HS-27A (cell line): ENCODE results near the gene TRPM3.
"Not testable (repeated sequence)": the region's sequence is repeated elsewhere in the genome, so short reads cannot be mapped to it uniquely, and the experiment has no call there.

Source experiments
- DNase-seq: peaks from one replicate; pipeline ENCODE4 v3.0.0-alpha.2; 2012; ENCODE audit warnings: low read depth, missing footprints

Gene TRPM3

DNA sequence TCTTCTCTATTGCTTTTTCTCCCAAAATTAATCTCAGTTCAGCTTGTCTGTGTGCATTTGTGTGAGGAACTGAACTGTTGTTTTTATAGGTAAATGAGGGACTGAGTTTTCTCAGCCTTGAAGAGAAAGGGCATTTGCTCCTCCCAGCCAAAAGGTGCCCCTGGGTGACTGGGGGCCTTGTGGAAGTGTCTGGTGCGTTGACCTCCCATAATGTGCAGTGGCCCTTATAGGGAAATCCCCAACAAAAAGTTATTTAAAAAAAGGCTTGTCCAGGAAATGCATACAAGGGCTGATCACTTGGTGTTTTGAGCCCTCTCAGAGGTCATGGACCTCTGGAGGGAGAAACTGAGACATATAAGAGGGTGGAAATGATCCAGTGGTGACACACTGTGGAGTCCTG lies 467.3 kb downstream of the TRPM3 start:
- no peak for DNase-seq

DNA sequence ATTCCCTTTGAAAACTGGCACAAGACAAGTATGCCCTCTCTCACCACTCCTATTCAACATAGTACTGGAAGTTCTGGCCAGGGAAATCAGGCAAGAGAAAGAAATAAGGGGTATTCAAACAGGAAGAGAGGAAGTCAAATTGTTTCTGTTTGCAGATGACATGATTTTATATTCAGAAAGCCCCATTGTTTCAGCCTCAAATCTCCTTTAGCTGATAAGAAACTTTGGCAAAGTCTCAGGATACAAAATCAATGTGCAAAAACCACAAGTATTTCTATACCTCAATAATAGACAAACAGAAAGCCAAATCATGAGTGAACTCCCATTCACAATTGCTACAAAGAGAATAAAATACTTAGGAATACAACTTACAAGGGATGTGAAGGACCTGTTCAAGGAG lies 476.8 kb downstream of the TRPM3 start:
- DNase-seq, result not testable (repeated sequence)

- DNase-seq, result no peak
Measured at GRCh38 chr9:70642341-70642740, 479.1 kb downstream of the TRPM3 start.

GRCh38 chr9:70641631-70642030 lies 479.8 kb downstream of the TRPM3 start:
- DNase-seq, result no peak

DNA sequence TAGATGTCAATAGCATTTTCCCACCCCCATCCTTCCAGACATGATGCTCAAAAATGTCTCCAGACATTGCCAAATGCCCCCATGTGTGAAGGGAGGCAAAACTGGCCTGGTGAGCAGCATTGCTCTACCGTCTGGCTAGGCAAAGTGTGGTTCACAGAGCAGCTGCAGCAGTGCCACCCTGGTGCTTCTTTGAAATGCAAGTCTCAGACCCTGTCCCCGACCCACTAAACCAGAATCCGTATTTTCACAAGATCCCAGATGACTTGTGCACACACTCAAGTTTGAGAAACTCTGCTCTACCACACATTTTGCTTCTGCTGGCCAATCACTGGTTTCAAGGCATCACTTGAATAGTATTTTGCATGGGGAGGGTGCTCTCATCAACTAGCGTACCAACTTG lies 480.4 kb downstream of the TRPM3 start:
- no peak for DNase-seq

DNA sequence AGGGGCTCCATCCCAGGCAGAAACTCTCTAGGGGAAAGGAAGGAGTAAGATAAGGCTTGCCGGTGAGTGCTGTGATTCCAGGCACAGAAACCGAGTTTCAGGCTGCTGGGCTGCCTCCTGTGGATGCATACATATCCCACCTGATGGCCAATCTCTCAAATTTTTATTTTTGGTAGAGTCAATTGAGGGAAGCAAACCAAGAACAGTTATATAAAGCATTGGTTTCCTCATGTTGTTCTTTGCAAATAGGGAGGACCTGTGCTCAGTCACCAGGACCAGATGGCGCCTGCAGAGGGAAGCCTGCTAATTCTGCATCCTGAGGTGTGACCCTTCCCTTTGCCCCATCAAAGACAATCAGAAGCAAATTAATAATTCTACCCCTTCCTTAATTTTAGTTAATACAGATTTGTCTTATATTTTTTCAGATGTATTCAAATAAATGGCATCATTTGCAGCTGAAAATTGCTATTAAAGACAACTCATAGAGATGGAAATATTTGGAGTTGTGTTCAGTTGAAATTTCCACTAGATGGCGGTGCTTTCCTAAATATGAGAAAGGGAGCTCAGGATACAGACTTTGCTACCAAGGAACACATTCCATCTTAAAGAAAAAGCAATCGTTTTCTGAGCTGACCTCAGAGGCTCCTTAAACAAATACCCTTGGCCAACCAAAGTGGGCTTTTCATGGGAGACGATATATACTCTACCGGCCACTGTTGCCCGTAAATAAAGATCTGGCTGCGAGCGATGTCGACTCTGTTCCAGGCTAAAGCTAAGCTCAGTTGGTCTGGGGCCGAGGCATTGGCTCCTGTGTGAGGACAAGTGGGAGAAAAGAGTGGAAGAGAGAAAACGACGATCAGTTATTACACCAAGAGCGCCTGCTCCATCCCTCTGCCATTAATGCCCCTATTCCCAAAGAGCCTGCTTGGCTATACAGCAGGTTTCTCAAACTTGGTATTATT lies 481.3 kb downstream of the TRPM3 start:
- peak; percentile 7 for DNase-seq

DNA sequence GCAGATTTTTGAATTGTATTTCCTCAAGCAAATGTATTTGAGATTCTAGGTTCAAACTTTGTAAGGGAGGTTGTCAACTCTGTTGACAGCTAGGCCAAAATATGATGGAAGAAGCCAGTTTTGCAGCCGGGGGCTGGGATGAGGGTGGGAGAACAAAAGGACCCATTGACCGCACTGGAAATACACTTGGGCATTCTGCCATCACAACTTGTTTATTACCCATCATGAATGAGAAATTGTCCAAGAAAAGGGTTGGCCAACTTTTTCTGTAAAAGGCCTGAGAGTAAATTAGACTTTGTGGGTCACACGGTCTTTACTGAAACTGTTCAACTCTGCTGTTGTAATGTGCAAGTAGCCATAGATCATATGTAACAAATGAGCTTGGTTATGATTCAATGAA lies 485.6 kb downstream of the TRPM3 start:
- DNase-seq, result no peak

DNA sequence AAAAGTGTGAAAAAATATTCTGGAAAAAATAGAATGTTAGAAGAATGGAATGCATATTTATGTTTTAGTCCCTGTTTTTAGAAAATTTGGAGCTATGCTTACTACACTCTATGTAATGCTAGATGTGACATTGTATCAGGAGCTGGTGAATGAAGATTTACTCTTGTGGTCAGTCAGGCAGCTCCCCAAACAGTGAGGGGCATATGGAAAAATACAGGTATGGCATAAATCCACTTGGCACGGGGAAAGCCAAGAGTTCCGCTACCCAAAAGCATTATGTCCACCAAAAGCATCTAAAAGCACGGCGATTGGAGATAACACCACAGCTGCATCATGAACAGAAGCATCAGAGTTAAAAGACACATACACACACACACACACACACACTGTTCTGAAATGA lies 486.7 kb downstream of the TRPM3 start:
- DNase-seq, result no peak

DNA sequence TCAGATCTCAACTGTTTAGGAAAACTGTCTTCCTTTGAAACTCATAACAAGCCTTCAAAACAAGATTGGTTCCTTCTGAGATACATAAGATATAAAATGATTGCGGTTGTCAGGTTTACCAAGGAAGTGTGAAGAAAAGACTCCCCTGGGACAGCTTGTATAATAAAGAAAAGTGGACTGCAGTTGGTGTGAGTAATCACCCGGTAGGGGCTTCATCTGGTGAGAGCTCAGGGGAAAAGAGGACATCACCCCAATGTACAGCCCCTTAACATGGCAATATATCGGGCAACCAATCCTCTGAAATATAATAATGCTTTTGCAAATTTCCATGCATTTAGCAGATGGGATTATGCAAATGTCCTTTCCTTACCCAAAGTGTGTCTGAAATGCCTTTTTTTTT lies 490.4 kb downstream of the TRPM3 start:
- no peak for DNase-seq

DNA sequence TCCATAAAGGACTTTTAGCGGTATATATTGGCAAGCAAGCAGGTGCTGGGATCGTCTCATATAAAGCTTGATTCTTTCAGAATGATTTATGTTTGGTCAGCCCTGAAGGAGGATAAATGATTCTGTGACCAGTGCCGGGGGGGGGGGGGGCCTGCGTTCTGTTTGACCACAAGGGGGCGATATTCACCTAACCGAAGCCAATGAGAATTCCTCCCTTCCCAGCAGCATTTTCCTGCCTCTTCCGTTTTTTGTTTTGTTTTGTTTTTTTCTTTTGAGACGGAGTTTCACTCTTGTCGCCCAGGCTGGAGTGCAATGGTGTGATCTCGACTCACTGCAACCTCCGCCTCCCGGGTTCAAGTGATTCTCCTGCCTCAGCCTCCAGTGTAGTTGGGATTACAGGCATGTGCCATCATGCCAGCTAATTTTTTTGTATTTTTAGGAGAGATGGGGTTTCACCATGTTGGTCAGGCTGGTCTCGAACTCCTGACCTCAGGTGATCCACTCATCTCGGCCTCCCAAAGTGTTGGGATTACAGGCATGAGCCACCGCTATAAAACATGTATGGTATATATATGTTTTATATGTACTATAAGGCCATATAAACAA lies 492.2 kb downstream of the TRPM3 start:
- DNase-seq, result not testable (repeated sequence)

DNA sequence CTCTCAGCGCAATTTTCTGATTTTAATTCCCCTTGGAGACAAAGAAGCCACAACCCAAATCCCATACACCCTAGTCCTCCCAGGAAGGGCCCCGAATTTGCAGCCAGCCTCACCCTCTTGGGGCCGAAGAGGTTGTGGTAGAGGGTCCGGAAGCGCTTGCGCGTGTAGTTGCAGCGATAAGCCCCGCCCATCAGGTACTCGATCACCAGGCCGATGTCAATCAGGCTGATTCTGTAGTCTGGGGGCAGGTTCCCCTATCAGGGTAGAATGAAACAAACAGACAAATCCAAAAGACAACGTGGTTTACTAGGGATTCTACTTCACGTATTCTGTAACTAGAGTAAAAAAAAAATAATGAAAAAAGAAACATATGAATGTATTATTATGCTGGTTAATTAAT lies 496.3 kb downstream of the TRPM3 start:
- DNase-seq, result no peak

- DNase-seq, result no peak
Measured at GRCh38 chr9:70618784-70619183, 502.6 kb downstream of the TRPM3 start.

DNA sequence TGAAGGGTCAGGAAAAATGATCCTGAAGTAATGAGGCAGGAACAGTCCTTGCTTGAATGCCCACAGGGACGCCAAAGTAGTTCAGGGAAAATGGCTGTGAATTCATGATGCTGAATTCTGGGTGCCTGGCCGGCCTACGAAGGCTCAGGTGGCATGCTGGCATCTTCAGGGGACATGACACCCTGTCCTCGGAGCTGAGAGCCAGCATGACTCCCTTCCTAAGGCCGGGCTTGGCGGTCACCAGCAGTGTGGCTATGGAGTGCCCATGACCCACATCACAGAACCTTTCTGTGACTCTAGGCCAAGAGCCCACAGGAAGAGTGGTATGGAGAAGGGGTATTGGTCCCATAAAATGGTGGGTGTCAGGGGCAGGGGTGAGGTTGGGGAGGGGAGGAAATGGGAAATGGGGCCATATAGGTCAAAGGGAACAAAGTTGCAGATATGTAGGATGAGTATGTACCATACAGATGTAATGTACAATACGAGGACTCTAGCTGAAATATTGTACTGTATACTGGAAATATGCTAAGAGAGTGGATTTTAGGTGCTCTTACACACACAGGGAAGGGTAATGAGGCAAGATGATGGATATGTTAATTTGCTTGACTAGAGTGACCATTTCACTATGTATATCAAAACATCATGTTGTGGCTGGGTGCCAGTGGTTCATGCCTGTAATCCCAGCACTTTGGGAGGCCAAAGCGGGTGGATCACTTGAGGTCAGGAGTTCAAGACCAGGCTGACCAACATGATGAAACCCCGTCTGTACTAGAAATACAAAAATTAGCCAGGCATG lies 504.2 kb downstream of the TRPM3 start:
- no peak for DNase-seq

- no peak for DNase-seq
Measured at GRCh38 chr9:70616228-70616990, 505.0 kb downstream of the TRPM3 start.

DNA sequence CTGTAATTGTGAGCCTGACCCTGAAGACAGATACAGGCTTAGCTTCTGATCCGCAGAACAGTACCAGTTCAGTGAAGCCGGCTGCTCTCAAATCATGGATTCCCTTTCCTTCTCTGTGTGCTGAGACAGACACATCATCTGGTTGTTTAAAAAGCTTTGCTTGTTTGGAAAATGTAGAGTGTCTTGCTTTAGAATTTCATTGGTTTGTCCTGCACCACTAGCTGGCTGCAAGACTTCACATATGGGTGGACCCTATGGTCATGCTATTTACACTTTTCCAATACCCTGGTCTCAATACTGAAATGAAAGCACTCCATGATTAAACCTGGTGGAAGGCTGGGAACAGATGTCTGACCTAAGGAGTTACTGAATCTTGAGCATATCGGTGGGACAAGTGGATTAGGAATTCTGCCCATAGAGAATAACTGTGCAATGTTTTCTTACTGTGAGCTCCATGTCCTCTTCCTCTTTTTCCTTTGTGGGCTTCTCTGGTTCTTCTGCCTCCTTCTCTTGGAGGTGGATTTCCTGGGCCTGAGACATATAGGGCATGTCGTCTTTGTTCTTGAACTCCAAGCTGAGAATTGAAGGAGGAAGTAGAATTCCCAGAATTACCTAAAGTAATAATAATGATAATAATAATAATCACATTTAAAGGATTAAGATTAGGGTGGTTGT lies 505.8 kb downstream of the TRPM3 start:
- DNase-seq, result no peak

- DNase-seq, result no peak
Measured at GRCh38 chr9:70614786-70615463, 506.5 kb downstream of the TRPM3 start.

DNA sequence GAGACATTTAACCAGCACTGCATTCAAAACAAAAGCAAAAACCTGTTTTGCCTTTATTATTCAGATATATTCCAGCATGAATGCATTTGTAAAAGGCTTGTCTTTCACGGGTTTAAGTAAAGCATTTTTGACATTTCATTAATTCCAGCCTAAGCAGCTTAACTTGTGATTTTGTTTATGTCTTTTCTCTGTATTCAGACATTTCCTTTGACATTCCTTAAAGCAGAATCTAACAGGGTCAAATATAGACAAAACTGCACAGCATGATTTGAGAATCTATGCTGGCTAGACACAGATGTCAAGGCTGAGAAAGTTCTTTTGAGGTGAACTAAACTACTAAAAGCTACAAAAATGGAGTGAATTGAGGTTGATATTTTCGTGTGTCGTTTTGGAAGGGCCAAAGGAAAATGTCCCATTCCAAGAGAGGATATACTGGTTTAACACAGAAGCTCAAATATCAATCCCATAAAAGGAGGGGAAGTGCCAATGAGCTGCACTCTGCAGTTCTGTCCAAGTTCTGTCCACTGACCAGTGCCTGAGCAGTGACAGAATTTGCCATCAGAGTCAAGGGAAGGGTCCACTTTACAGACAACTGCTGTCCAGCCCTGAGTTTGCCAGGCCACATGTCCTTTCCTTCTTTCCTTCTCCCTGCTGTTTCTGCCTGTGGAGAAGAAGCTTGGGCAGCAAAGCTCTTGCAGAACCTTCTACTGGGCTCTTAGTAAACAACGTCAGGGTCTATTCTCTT lies 508.2 kb downstream of the TRPM3 start:
- DNase-seq, result no peak

- no peak for DNase-seq
Measured at GRCh38 chr9:70610287-70610644, 511.2 kb downstream of the TRPM3 start.

DNA sequence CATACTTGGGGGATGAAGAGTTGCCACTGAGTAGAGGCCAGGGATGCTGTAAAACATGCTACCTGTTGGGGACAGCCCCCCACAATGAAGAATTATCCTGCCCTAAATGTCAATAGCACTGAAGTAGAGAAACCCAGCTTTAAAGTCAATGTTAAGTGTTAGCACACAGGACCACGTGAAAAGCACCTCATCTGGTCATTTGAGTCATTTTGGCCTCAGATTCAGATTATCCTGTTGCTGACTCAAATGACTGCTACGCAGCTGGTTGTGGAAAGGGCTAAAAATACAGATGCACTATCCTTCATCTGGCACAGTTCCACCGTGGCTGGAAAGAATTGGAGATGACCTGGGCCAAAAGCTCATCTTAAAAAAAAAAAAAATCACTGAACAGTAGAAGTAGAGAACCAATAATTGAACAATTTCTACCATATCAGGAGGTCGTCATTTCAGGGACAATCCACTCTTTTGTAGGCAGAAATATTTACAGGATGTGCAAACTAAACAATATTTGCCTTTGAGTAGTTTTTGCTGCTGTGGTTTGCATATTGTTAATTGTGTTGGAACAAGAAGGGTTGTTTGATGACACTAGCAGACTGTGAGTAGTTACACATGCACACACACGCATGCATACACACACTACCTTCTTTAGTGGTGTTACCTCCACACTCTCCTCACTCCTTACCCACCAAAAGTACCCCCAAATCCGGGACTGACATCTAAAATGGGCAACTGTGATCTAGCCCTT lies 511.7 kb downstream of the TRPM3 start:
- DNase-seq, result peak; percentile 41
